ENCODE results near the gene SKOR2.

GRCh38 chr18:47160256-47160655 is 91.2 kb downstream of the SKOR2 start:
- TF ChIP-seq REST (IDR thresholded peaks at IDR 0.05; ENCODE audit: insufficient replicate concordance, low read depth) = no peak
- no peak for TF ChIP-seq CTCF (IDR thresholded peaks at IDR 0.05; ENCODE audit: insufficient read depth, low read length)
- TF ChIP-seq POLR2AphosphoS5 (IDR thresholded peaks at IDR 0.05; ENCODE audit: low read depth) = no peak

All from HL-60 (cell line).